Endothelial cell of umbilical vein (primary cell): ENCODE results near the gene SP3. TPM values are rescaled to one million over a fixed set of nuclear protein-coding genes. Genes with fewer than 3 reads are reported as not detected.

Experiments used
- BruUV-seq: library from RNA; stranded (reverse); fragments of 400-500 nt; replicated peaks from 2 replicates; lab custom pipeline; 2021; lab: Mats Ljungman, UMichigan
- CTCF ChIA-PET: fragments of 300-600, 350-600 bp; sonication (Branson Sonifier 250); formaldehyde crosslinking; loops from one replicate; lab custom pipeline; 2021; ENCODE audit warnings: antibody characterized with exemption, inconsistent platforms; lab: Charles Lee
- POLR2A ChIA-PET: fragments of 300-600, 350-600 bp; sonication (Branson Sonifier 250); formaldehyde crosslinking; loops from one replicate; lab custom pipeline; 2021; ENCODE audit warnings: antibody characterized with exemption, inconsistent platforms; lab: Charles Lee
- DNase-seq: peaks from one replicate; pipeline ENCODE4 v3.0.0-alpha.2; 2011; ENCODE audit warnings: low read depth, low spot score
- FAIRE-seq: peaks from 2 replicates; lab custom pipeline; 2011; peaks lifted over from hg19 to GRCh38; lab: Jason Lieb, UNC
- H2AFZ ChIP-seq: 2 replicates; pipeline ENCODE4 v1.6.0; 2012; ENCODE audit warnings: low read depth, low read length, control low read depth, inconsistent platforms
- H3K27ac ChIP-seq: 2 replicates; pipeline ENCODE4 v1.5.1; 2011; ENCODE audit warnings: low read depth, mild to moderate bottlenecking, control low read depth, low read length, moderate library complexity; ENCODE audit not compliant: insufficient read depth
- H3K27me3 ChIP-seq, 2 experiments: 2 replicates each; pipeline versions ENCODE4 v1.6.0 to v1.6.1; 2011; ENCODE audit warnings: low read length in 2 of 2, mixed read lengths in 1 of 2; ENCODE audit not compliant: control insufficient read depth in 2 of 2, insufficient read depth in 2 of 2
- H3K36me3 ChIP-seq, 2 experiments: 2 replicates in 1 of 2; 3 replicates in 1 of 2; pipeline ENCODE4 v1.5.1; 2011; ENCODE audit warnings: low read length in 2 of 2, mild to moderate bottlenecking in 1 of 2, moderate library complexity in 1 of 2; ENCODE audit not compliant: control insufficient read depth in 2 of 2, insufficient read depth in 2 of 2; ENCODE audit errors: extremely low read depth in 1 of 2
- H3K4me1 ChIP-seq: 3 replicates; pipeline ENCODE4 v1.5.1; 2011; ENCODE audit warnings: mild to moderate bottlenecking, low read length; ENCODE audit not compliant: control insufficient read depth, insufficient read depth; ENCODE audit errors: extremely low read depth
- H3K4me2 ChIP-seq: 2 replicates; pipeline ENCODE4 v1.6.1; 2011; ENCODE audit warnings: low read length, control low read depth, mixed read lengths; ENCODE audit not compliant: insufficient read depth
- H3K4me3 ChIP-seq, 3 experiments: fragments of 200-600 bp in 1 of 3; sonication (generic), shearing (Covaris generic) in 1 of 3; replicated peaks in 1 of 3; 2 replicates each; pipeline ENCODE4 v1.5.1; 2011 to 2016; ENCODE audit warnings: control low read depth in 3 of 3, low read length in 3 of 3, mild to moderate bottlenecking in 2 of 3, inconsistent platforms in 1 of 3, low read depth in 1 of 3, moderate library complexity in 1 of 3; ENCODE audit not compliant: insufficient read depth in 1 of 3
- H3K79me2 ChIP-seq: 2 replicates; pipeline ENCODE4 v1.6.0; 2012; ENCODE audit warnings: low read length, inconsistent platforms; ENCODE audit not compliant: control insufficient read depth, insufficient read depth
- H3K9ac ChIP-seq: replicated peaks from 2 replicates; pipeline ENCODE3; 2011; ENCODE audit warnings: low read length, control low read depth; ENCODE audit not compliant: insufficient read depth; ENCODE audit errors: extremely low read depth
- H3K9me1 ChIP-seq: replicated peaks from 3 replicates; pipeline ENCODE4 v1.6.0; 2011; ENCODE audit warnings: mild to moderate bottlenecking, low read length; ENCODE audit not compliant: control insufficient read depth, insufficient read depth; ENCODE audit errors: extremely low read depth
- H3K9me3 ChIP-seq: replicated peaks from 2 replicates; pipeline ENCODE4 v1.5.1; 2012; ENCODE audit warnings: low read length, inconsistent platforms; ENCODE audit not compliant: control insufficient read depth, insufficient read depth
- H4K20me1 ChIP-seq: replicated peaks from 2 replicates; pipeline ENCODE3; 2011; ENCODE audit warnings: mild to moderate bottlenecking, low read length; ENCODE audit not compliant: control insufficient read depth, insufficient read depth; ENCODE audit errors: extremely low read depth
- CTCF ChIP-seq, 2 donors: IDR thresholded peaks; 1 replicate in 1 of 2; 2 replicates in 1 of 2; pipeline ENCODE4 v1.5.1; 2011; ENCODE audit warnings: low read length in 2 of 2, mild to moderate bottlenecking in 2 of 2, moderate library complexity in 2 of 2, control low read depth in 1 of 2, inconsistent platforms in 1 of 2, low read depth in 1 of 2; ENCODE audit not compliant: insufficient read depth in 1 of 2; ENCODE audit errors: extremely low read depth in 1 of 2
- EZH2 ChIP-seq: IDR thresholded peaks from 2 replicates; pipeline ENCODE4 v1.6.1; 2012; ENCODE audit warnings: borderline replicate concordance, low read depth, mild to moderate bottlenecking, moderate library complexity, low read length, inconsistent platforms; ENCODE audit not compliant: severe bottlenecking
- FOS ChIP-seq: IDR thresholded peaks from 2 replicates; pipeline ENCODE4 v1.6.1; 2011; ENCODE audit warnings: mild to moderate bottlenecking, low read length, moderate library complexity, borderline replicate concordance; ENCODE audit not compliant: insufficient read depth
- GATA2 ChIP-seq: IDR thresholded peaks from 2 replicates; pipeline ENCODE4 v1.7.0; 2011; ENCODE audit warnings: low read depth, mild to moderate bottlenecking, moderate library complexity, mixed read lengths, low read length; ENCODE audit not compliant: insufficient read length, insufficient read depth
- JUN ChIP-seq: IDR thresholded peaks from 2 replicates; pipeline ENCODE4 v1.6.1; 2011; ENCODE audit warnings: borderline replicate concordance, low read depth; ENCODE audit not compliant: insufficient read length, insufficient read depth
- MAX ChIP-seq: IDR thresholded peaks from 2 replicates; pipeline ENCODE4 v1.6.1; 2011; ENCODE audit not compliant: insufficient read depth, insufficient read length
- MYC ChIP-seq: IDR thresholded peaks from one replicate; pipeline ENCODE4 v1.6.1; 2011; ENCODE audit warnings: mild to moderate bottlenecking, low read depth, low read length
- POLR2A ChIP-seq: IDR thresholded peaks from 2 replicates; pipeline ENCODE4 v1.6.1; 2012; ENCODE audit warnings: low read depth, mild to moderate bottlenecking, control low read depth, low read length
- POLR2AphosphoS5 ChIP-seq: IDR thresholded peaks from 2 replicates; pipeline ENCODE4 v1.6.1; 2012; ENCODE audit warnings: low read depth, mild to moderate bottlenecking, control low read depth, low read length, moderate library complexity; ENCODE audit not compliant: insufficient read depth
- dilution Hi-C: fragments of 300-500 bp; cut with MboI; formaldehyde crosslinking; loops from one replicate; pipeline ENCODE4 v1.15.0; 2019; ENCODE audit warnings: low sequenced_read_pairs; ENCODE audit not compliant: extremely low pct_ligation_motif_present
- intact Hi-C: fragments of 100-400 bp; cut with micrococcal nuclease; formaldehyde crosslinking; loops from one replicate; pipeline ENCODE4 v1.10.0; 2022
- polyA plus RNA-seq, 4 experiments: library from polyadenylated mRNA; depleted of rRNA in 3 of 4; stranded (reverse) in 3 of 4; unstranded in 1 of 4; fragments of >200 nt; gene quantifications; 2 replicates each; pipeline versions ENCODE4 v1.2.1 to v1.2.3, GENCODE V29; 2011 to 2012; ENCODE audit warnings: missing spikeins in 1 of 4
- total RNA-seq: library from RNA; stranded (reverse); gene quantifications from 2 replicates; pipeline ENCODE4 v1.2.3, GENCODE V29; 2021

SP3 gene
- total and polyA plus RNA-seq, 2 donors (not counting 3 experiments of a cell fraction or from before 2014, with no cell fraction given) = 23.9 to 59.0 TPM

- Histone ChIP-seq H3K79me2 (no peaks in the 10 kb centered on the region), H3K27me3 (peaks cover 0 to 3% of the 10 kb centered on the region in 2 experiments), H2AFZ (no peak overlapping the region), H3K4me2 (no peak overlapping the region), H3K9me3 (no peaks in the 10 kb centered on the region), H3K9me1 (no peaks in the 10 kb centered on the region), H4K20me1 (no peaks in the 10 kb centered on the region), H3K36me3 (no peaks in the 10 kb centered on the region), H3K4me1 (no peaks in the 10 kb centered on the region), H3K27ac (no peak overlapping the region), H3K9ac (no peak overlapping the region), H3K4me3 (no peak overlapping the region)
- no TSS peak for BruUV-seq
- ChIA-PET CTCF (interaction anchor here (1.9 to 3.1 kb wide), 2 partner anchors 11 to 26 kb away, joined by 5 to 12 read pairs; no protein-coding TSS in a partner anchor), POLR2A (no interaction called here)
- FAIRE-seq (no peak), DNase-seq (no peak)
- intact Hi-C loops = no loop called here
- TF ChIP-seq FOS (no peak), MAX (no peak), JUN (no peak), MYC (no peak), POLR2AphosphoS5 (no peak), EZH2 (no peak), CTCF (IDR thresholded peaks at IDR 0.05; ENCODE audit: extremely low read depth in 1 of 2, insufficient read depth in 1 of 2, low read depth in 1 of 2, low read length in 2 of 2) (no peak), POLR2A (no peak), GATA2 (no peak)
- dilution Hi-C loops = no loop called here
Observed at GRCh38 chr2:173985605-173985992, 20.4 kb upstream of the SP3 start.
